ENCODE data around the gene VPS13A.

- no peak for TF ChIP-seq CTCF (IDR thresholded peaks at IDR 0.05)
- no peak for TF ChIP-seq NR2C2 (CRISPR knock-in tag; IDR thresholded peaks at IDR 0.05)
- no peak for TF ChIP-seq ATF3 (CRISPR knock-in tag; conservative IDR thresholded peaks at IDR 0.05)
- TF ChIP-seq E2F4 (CRISPR knock-in tag; IDR thresholded peaks at IDR 0.05; ENCODE audit: borderline replicate concordance, low read depth): 0 out of 2 replicates have a peak, but pooled peaks have one; percentile 66
- 0 out of 2 replicates have a peak, but pooled peaks have one; percentile 9 for TF ChIP-seq USF2 (CRISPR knock-in tag; IDR thresholded peaks at IDR 0.05)
- TF ChIP-seq ZNF138 (CRISPR knock-in tag; conservative IDR thresholded peaks at IDR 0.05): no peak
- TF ChIP-seq AFF4 (CRISPR knock-in tag; IDR thresholded peaks at IDR 0.05; ENCODE audit: borderline replicate concordance): no peak
- no peak for TF ChIP-seq PRDM15 (CRISPR knock-in tag; IDR thresholded peaks at IDR 0.05)
- no peak for TF ChIP-seq MAX (CRISPR knock-in tag; IDR thresholded peaks at IDR 0.05)
- peak; percentile 38; the same call in 1 of the 2 replicates for TF ChIP-seq GABPB1 (CRISPR knock-in tag; IDR thresholded peaks at IDR 0.05)
- TF ChIP-seq CREB1 (CRISPR knock-in tag; IDR thresholded peaks at IDR 0.05): no peak
- TF ChIP-seq NR3C1 (CRISPR knock-in tag; conservative IDR thresholded peaks at IDR 0.05; ENCODE audit: low read depth): no peak
- TF ChIP-seq ELF4 (CRISPR knock-in tag; IDR thresholded peaks at IDR 0.05; ENCODE audit: low read depth): no peak
Observed at GRCh38 chr9:77177143-77177893, at the start of gene VPS13A.

Data from WTC11 (cell line).